ENCODE measurements around the gene ZBTB44.
A peak's percentile ranks its signal among the peaks of the same experiment; 100 is the strongest.
"Not testable (repeated sequence)": the region's sequence is repeated elsewhere in the genome, so short reads cannot be mapped to it uniquely, and the experiment has no call there.

ZBTB44 gene

GRCh38 chr11:130194241-130195023 lies 120.3 kb downstream of the ZBTB44 start:
- no peak for DNase-seq

GRCh38 chr11:130193551-130193950 lies 121.2 kb downstream of the ZBTB44 start:
- not testable (repeated sequence) for DNase-seq

- no peak for DNase-seq
Observed at GRCh38 chr11:130192845-130193267, 121.9 kb downstream of the ZBTB44 start.

GRCh38 chr11:130191896-130192295 lies 122.8 kb downstream of the ZBTB44 start:
- DNase-seq: no peak

GRCh38 chr11:130190371-130190881 lies 124.3 kb downstream of the ZBTB44 start:
- no peak for DNase-seq

GRCh38 chr11:130189492-130190210 lies 125.1 kb downstream of the ZBTB44 start:
- no peak for DNase-seq

GRCh38 chr11:130188585-130189347 lies 126.0 kb downstream of the ZBTB44 start:
- no peak for DNase-seq

GRCh38 chr11:130188047-130188446 lies 126.7 kb downstream of the ZBTB44 start:
- DNase-seq: no peak

GRCh38 chr11:130187096-130187495 lies 127.6 kb downstream of the ZBTB44 start:
- no peak for DNase-seq

GRCh38 chr11:130183878-130184610 lies 130.7 kb downstream of the ZBTB44 start:
- no peak for DNase-seq

- DNase-seq: peak; percentile 71
Observed at GRCh38 chr11:130181295-130182272, 133.1 kb downstream of the ZBTB44 start.

GRCh38 chr11:130180896-130181294 lies 133.8 kb downstream of the ZBTB44 start:
- DNase-seq: no peak

- peak; percentile 11 for DNase-seq
Observed at GRCh38 chr11:130180491-130180890, 134.2 kb downstream of the ZBTB44 start.

- no peak for DNase-seq
Observed at GRCh38 chr11:130179396-130180306, 135.1 kb downstream of the ZBTB44 start.

- DNase-seq: no peak
Observed at GRCh38 chr11:130178441-130179339, 136.0 kb downstream of the ZBTB44 start.

- DNase-seq: no peak
Observed at GRCh38 chr11:130177782-130178181, 136.9 kb downstream of the ZBTB44 start.

Measured in fibroblast of skin of scalp (primary cell).